ENCODE measurements around the gene TNFRSF12A. TPM values are rescaled to one million over a fixed set of nuclear protein-coding genes. Genes with fewer than 3 reads are reported as not detected.

TNFRSF12A gene
- total RNA-seq, 2 donors from 2014 or later: 7.6 to 14.6 TPM

GRCh38 chr16:3003582-3004270 is 16.4 kb upstream of the TNFRSF12A start:
- no peaks in the 10 kb centered on the region for H3K9me3 Mint-ChIP-seq
- DNase-seq (ENCODE audit: low spot score in 2 of 2) (peak; percentile 96 to 98), ATAC-seq (peak; percentile 98 to 99)
- no peak overlapping the region for H3K27ac Mint-ChIP-seq
- no peaks in the 10 kb centered on the region for H3K36me3 Mint-ChIP-seq

GRCh38 chr16:3004319-3004718 is 15.8 kb upstream of the TNFRSF12A start:
- no peaks in the 10 kb centered on the region for H3K36me3 Mint-ChIP-seq
- DNase-seq (ENCODE audit: low spot score in 2 of 2) (peak in 1 of 2 donors; percentile 26), ATAC-seq (peak; percentile 14 to 17)
- no peak overlapping the region for H3K27ac Mint-ChIP-seq
- no peaks in the 10 kb centered on the region for H3K9me3 Mint-ChIP-seq

- H3K36me3 Mint-ChIP-seq: no peaks in the 10 kb centered on the region
- no peaks in the 10 kb centered on the region for H3K9me3 Mint-ChIP-seq
- no peak for ATAC-seq
- H3K27ac Mint-ChIP-seq: no peak overlapping the region
- DNase-seq (ENCODE audit: low spot score in 2 of 2): no peak
Measured at GRCh38 chr16:3004781-3005284, 15.3 kb upstream of the TNFRSF12A start.

- no peak overlapping the region for H3K27ac Mint-ChIP-seq
- no peaks in the 10 kb centered on the region for H3K9me3 Mint-ChIP-seq
- no peaks in the 10 kb centered on the region for H3K36me3 Mint-ChIP-seq
- DNase-seq (ENCODE audit: low spot score in 2 of 2) (no peak), ATAC-seq (no peak)
Measured at GRCh38 chr16:3007059-3007956, 12.9 kb upstream of the TNFRSF12A start.

GRCh38 chr16:3007957-3008689 is 12.0 kb upstream of the TNFRSF12A start:
- Mint-ChIP-seq H3K27ac (no peak overlapping the region), H3K36me3 (no peaks in the 10 kb centered on the region), H3K9me3 (no peaks in the 10 kb centered on the region)
- DNase-seq (ENCODE audit: low spot score in 2 of 2) (no peak), ATAC-seq (no peak)

- Mint-ChIP-seq H3K9me3 (no peaks in the 10 kb centered on the region), H3K36me3 (no peaks in the 10 kb centered on the region), H3K27ac (no peak overlapping the region)
- no peak for ATAC-seq
- no peak for DNase-seq (ENCODE audit: low spot score in 2 of 2)
Measured at GRCh38 chr16:3008690-3009037, 11.5 kb upstream of the TNFRSF12A start.

GRCh38 chr16:3009568-3010390 is 10.4 kb upstream of the TNFRSF12A start:
- Mint-ChIP-seq H3K36me3 (no peaks in the 10 kb centered on the region), H3K27ac (no peak overlapping the region), H3K9me3 (no peaks in the 10 kb centered on the region)
- DNase-seq (ENCODE audit: low spot score in 2 of 2): no peak
- no peak for ATAC-seq

- DNase-seq (ENCODE audit: low spot score in 2 of 2) (no peak), ATAC-seq (no peak)
- no peaks in the 10 kb centered on the region for H3K9me3 Mint-ChIP-seq
- no peak overlapping the region for H3K27ac Mint-ChIP-seq
- H3K36me3 Mint-ChIP-seq: no peaks in the 10 kb centered on the region
Measured at GRCh38 chr16:3010510-3010909, 9.7 kb upstream of the TNFRSF12A start.

- no peak for DNase-seq (ENCODE audit: low spot score in 2 of 2)
- H3K27ac Mint-ChIP-seq: no peak overlapping the region
- ATAC-seq: no peak
- no peaks in the 10 kb centered on the region for H3K36me3 Mint-ChIP-seq
- no peaks in the 10 kb centered on the region for H3K9me3 Mint-ChIP-seq
Measured at GRCh38 chr16:3012246-3012645, 7.9 kb upstream of the TNFRSF12A start.

GRCh38 chr16:3012828-3013420 is 7.2 kb upstream of the TNFRSF12A start, which contains the start of gene CLDN9:
Gene CLDN9, plus strand, starts transcription at chr16:3012923. Its CDS starts 440 bp downstream, at chr16:3013363.
- DNase-seq (ENCODE audit: low spot score in 2 of 2) (no peak), ATAC-seq (no peak)
- H3K36me3 Mint-ChIP-seq: no peaks in the 10 kb centered on the region
- H3K9me3 Mint-ChIP-seq: no peaks in the 10 kb centered on the region
- H3K27ac Mint-ChIP-seq: no peak within 1 kb of the TSS

GRCh38 chr16:3013491-3013951 is 6.6 kb upstream of the TNFRSF12A start:
- DNase-seq (ENCODE audit: low spot score in 2 of 2) (no peak), ATAC-seq (no peak)
- H3K36me3 Mint-ChIP-seq: no peaks in the 10 kb centered on the region
- no peaks in the 10 kb centered on the region for H3K9me3 Mint-ChIP-seq
- H3K27ac Mint-ChIP-seq: no peak overlapping the region

GRCh38 chr16:3013998-3014690 is 6.0 kb upstream of the TNFRSF12A start:
- no peaks in the 10 kb centered on the region for H3K9me3 Mint-ChIP-seq

GRCh38 chr16:3014971-3015370 is 5.2 kb upstream of the TNFRSF12A start:
- Mint-ChIP-seq H3K9me3 (no peaks in the 10 kb centered on the region), H3K27ac (no peak overlapping the region), H3K36me3 (no peaks in the 10 kb centered on the region)
- DNase-seq (ENCODE audit: low spot score in 2 of 2): no peak
- ATAC-seq: no peak

More at GRCh38 chr16:3013998-3014690, 6.0 kb upstream of the TNFRSF12A start:
- no peak for DNase-seq (ENCODE audit: low spot score in 2 of 2)
- ATAC-seq: no peak
- Mint-ChIP-seq H3K36me3 (no peaks in the 10 kb centered on the region), H3K27ac (no peak overlapping the region)

- ATAC-seq (no peak), DNase-seq (ENCODE audit: low spot score in 2 of 2) (no peak)
- Mint-ChIP-seq H3K36me3 (no peaks in the 10 kb centered on the region), H3K9me3 (no peaks in the 10 kb centered on the region), H3K27ac (no peak overlapping the region)
Measured at GRCh38 chr16:3015865-3016521, 4.2 kb upstream of the TNFRSF12A start.

GRCh38 chr16:3017344-3017743 is 2.8 kb upstream of the TNFRSF12A start:
- no peak overlapping the region for H3K27ac Mint-ChIP-seq
- H3K36me3 Mint-ChIP-seq: no peaks in the 10 kb centered on the region
- DNase-seq (ENCODE audit: low spot score in 2 of 2): no peak
- no peak for ATAC-seq
- no peaks in the 10 kb centered on the region for H3K9me3 Mint-ChIP-seq
